ENCODE data around the gene UBE2O. TPM values are rescaled to one million over a fixed set of nuclear protein-coding genes. Genes with fewer than 3 reads are reported as not detected.

UBE2O gene
- total and polyA plus RNA-seq, 2 experiments from 2014 or later = 28.5 to 62.6 TPM

GRCh38 chr17:76481071-76481655, 28.2 kb upstream of the UBE2O start:
- H3K4me3 ChIP-seq = no peak overlapping the region
- DNase-seq (ENCODE audit: low read depth in 1 of 2, low spot score in 1 of 2) = no peak
- H3K36me3 ChIP-seq = no peaks in the 10 kb centered on the region
- no peaks in the 10 kb centered on the region for H3K9me3 ChIP-seq (ENCODE audit: low read depth)
- H3K27me3 ChIP-seq = no peaks in the 10 kb centered on the region
- H3K4me1 ChIP-seq (ENCODE audit: low read depth) = peaks cover 4% of the 10 kb centered on the region
- TF ChIP-seq, protein P1, sequence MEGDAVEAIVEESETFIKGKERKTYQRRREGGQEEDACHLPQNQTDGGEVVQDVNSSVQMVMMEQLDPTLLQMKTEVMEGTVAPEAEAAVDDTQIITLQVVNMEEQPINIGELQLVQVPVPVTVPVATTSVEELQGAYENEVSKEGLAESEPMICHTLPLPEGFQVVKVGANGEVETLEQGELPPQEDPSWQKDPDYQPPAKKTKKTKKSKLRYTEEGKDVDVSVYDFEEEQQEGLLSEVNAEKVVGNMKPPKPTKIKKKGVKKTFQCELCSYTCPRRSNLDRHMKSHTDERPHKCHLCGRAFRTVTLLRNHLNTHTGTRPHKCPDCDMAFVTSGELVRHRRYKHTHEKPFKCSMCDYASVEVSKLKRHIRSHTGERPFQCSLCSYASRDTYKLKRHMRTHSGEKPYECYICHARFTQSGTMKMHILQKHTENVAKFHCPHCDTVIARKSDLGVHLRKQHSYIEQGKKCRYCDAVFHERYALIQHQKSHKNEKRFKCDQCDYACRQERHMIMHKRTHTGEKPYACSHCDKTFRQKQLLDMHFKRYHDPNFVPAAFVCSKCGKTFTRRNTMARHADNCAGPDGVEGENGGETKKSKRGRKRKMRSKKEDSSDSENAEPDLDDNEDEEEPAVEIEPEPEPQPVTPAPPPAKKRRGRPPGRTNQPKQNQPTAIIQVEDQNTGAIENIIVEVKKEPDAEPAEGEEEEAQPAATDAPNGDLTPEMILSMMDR (IDR thresholded peaks at IDR 0.05; ENCODE audit: low read depth, low read length) = no peak
- peak overlapping the region; percentile 81 for H3K27ac ChIP-seq

DNA sequence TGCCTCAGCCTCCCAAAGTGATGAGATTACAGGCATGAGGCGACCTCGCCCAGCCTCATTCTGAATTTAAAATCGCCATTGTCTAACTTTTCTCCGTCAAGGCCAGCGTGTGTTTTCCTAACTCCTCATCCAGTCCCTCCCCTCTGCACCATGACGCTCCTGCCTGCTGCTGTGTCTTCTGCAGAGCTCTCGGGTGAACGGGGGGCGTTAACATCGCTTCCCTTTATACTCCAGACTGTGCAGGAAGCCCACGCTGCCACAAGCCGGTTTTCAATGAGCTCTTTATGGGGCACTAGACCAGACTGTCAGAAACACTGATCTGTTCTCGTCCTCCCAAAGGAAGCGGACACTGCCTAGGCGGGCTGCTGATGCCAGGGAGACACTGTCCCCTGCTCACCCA, 27.7 kb upstream of the UBE2O start:
- H3K4me3 ChIP-seq = no peak overlapping the region
- H3K4me1 ChIP-seq (ENCODE audit: low read depth) = peaks cover 4% of the 10 kb centered on the region
- H3K9me3 ChIP-seq (ENCODE audit: low read depth) = no peaks in the 10 kb centered on the region
- TF ChIP-seq, protein P1 (IDR thresholded peaks at IDR 0.05; ENCODE audit: low read depth, low read length) = no peak
- peak overlapping the region; percentile 81 for H3K27ac ChIP-seq
- DNase-seq (ENCODE audit: low read depth in 1 of 2, low spot score in 1 of 2) = peak; percentile 22 to 46
- no peaks in the 10 kb centered on the region for H3K27me3 ChIP-seq
- no peaks in the 10 kb centered on the region for H3K36me3 ChIP-seq

DNA sequence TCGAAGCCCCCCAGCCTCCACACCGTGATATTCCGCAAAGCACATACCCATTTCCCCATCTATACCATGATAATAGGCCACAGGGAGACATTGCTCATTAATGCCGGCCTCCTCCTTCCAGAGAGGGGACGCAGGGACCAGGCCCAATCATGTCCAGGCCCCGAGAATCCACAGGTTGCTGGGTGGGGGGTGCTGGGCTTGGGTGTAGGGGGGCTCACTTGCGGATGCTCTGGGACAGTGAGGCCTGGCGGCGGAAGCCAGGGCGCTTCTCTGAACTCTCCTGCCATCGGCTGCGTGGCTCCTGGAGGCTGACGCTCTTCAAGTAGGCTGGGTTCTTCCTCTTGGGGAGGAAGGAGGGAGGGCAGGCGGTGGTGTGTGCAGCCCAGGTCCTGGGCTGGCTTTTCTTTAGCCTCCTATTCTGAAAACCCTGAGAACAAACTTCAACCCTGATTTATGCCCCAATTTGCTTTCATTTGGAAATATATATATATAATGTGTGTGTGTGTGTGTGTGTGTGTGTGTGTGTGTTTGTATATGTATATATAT, 26.6 kb upstream of the UBE2O start:
- TF ChIP-seq, protein P1 (IDR thresholded peaks at IDR 0.05; ENCODE audit: low read depth, low read length) = no peak
- no peak for DNase-seq (ENCODE audit: low read depth in 1 of 2, low spot score in 1 of 2)
- no peak overlapping the region for H3K27ac ChIP-seq
- no peak overlapping the region for H3K4me3 ChIP-seq
- no peaks in the 10 kb centered on the region for H3K27me3 ChIP-seq
- H3K36me3 ChIP-seq = no peaks in the 10 kb centered on the region
- H3K4me1 ChIP-seq (ENCODE audit: low read depth) = peaks cover 4% of the 10 kb centered on the region
- H3K9me3 ChIP-seq (ENCODE audit: low read depth) = no peaks in the 10 kb centered on the region

DNA sequence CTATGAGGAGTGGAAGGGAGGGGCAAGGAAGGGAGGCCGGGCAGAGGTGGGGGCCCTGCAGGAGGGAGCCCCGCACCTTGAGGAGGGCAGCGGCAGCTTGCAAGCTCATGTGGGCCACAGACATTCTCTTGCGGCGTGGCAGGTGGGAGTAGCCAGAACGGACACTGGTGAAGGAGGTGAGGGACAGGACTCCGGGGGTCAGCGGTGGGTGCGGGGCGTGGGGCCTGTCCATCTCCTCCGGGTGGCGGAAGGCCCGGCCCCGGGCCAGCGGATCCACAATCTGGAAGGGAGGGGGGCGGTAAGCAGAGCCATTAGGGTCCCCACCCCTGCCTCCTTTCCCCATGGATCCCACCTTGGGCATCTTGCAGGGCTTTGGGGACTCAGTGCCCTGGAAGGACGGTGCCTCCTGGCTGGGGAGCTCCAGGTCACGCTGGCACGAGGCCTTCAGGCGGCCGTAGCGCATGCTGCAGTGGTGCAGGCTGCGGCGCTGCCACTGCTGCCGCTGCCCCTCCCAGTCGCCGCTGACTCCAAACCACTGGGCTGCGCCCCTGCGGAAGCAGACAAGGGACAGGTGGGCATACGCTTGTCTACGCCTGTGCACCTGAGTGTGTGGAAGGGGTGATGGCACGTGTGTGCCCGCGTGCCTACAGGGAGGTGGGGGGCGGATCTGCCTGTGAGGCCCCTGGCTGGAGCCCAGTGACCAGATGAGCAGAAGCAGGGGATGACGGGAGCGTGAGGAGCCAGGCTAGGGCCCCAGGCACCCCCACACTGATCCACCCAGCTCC, 26.0 kb upstream of the UBE2O start:
- TF ChIP-seq, protein P1 (IDR thresholded peaks at IDR 0.05; ENCODE audit: low read depth, low read length) = no peak

GRCh38 chr17:76478097-76478496, 25.1 kb upstream of the UBE2O start:
- TF ChIP-seq, protein P1 (IDR thresholded peaks at IDR 0.05; ENCODE audit: low read depth, low read length) = no peak
- Histone ChIP-seq H3K4me3 (no peak overlapping the region), H3K36me3 (no peaks in the 10 kb centered on the region), H3K27ac (no peak overlapping the region), H3K27me3 (no peaks in the 10 kb centered on the region), H3K4me1 (ENCODE audit: low read depth) (peaks cover 4% of the 10 kb centered on the region), H3K9me3 (ENCODE audit: low read depth) (no peaks in the 10 kb centered on the region)
- DNase-seq (ENCODE audit: low read depth in 1 of 2, low spot score in 1 of 2) = no peak

More for the DNA sequence above, 26.0 kb upstream of the UBE2O start:
- Histone ChIP-seq H3K27me3 (no peaks in the 10 kb centered on the region), H3K9me3 (ENCODE audit: low read depth) (no peaks in the 10 kb centered on the region), H3K36me3 (no peaks in the 10 kb centered on the region), H3K4me3 (no peak overlapping the region), H3K27ac (no peak overlapping the region), H3K4me1 (ENCODE audit: low read depth) (peaks cover 4% of the 10 kb centered on the region)
- DNase-seq (ENCODE audit: low read depth in 1 of 2, low spot score in 1 of 2) = no peak
